SW 1271 (cell line): ENCODE measurements around the gene ZNF565.
"Not testable (repeated sequence)": the region's sequence is repeated elsewhere in the genome, so short reads cannot be mapped to it uniquely, and the experiment has no call there.

Experiments
- DNase-seq, 2 experiments: peaks; one replicate each; lab custom pipeline; 2025; lab: John Stamatoyannopoulos, UW

The ZNF565 gene

GRCh38 chr19:36210497-36210896 is 4.0 kb downstream of the ZNF565 start:
- no peak for DNase-seq

GRCh38 chr19:36209372-36209771 is 5.1 kb downstream of the ZNF565 start:
- DNase-seq: no peak

GRCh38 chr19:36207605-36208252 is 6.7 kb downstream of the ZNF565 start:
- DNase-seq: no peak

GRCh38 chr19:36203293-36203692 is 11.2 kb downstream of the ZNF565 start:
- no peak for DNase-seq

- DNase-seq: no peak
These were observed 12.8 kb downstream of the ZNF565 start for GRCh38 chr19:36201684-36202083.

- no peak for DNase-seq
These were observed 16.3 kb downstream of the ZNF565 start for GRCh38 chr19:36198119-36198518.

GRCh38 chr19:36196249-36196648 is 18.2 kb downstream of the ZNF565 start:
- no peak for DNase-seq

GRCh38 chr19:36186722-36187121 is 27.7 kb downstream of the ZNF565 start:
- DNase-seq: not testable (repeated sequence)

GRCh38 chr19:36183245-36183628 is 31.2 kb downstream of the ZNF565 start:
- no peak for DNase-seq

GRCh38 chr19:36182612-36183244 is 31.7 kb downstream of the ZNF565 start:
- DNase-seq: no peak

GRCh38 chr19:36179077-36179476 is 35.4 kb downstream of the ZNF565 start:
- not testable (repeated sequence) for DNase-seq

GRCh38 chr19:36173846-36174245 is 40.6 kb downstream of the ZNF565 start:
- not testable (repeated sequence) for DNase-seq

GRCh38 chr19:36172852-36173251 is 41.6 kb downstream of the ZNF565 start:
- DNase-seq: no peak

- DNase-seq: no peak
These were observed 45.2 kb downstream of the ZNF565 start for GRCh38 chr19:36169084-36169760.

- no peak for DNase-seq
These were observed 50.7 kb downstream of the ZNF565 start for GRCh38 chr19:36163813-36164212.

GRCh38 chr19:36160821-36161596 is 53.5 kb downstream of the ZNF565 start:
- DNase-seq: no peak

GRCh38 chr19:36153126-36153525 is 61.3 kb downstream of the ZNF565 start:
- DNase-seq: no peak

GRCh38 chr19:36152352-36153091 is 61.9 kb downstream of the ZNF565 start, which contains the start of gene COX7A1:
Gene COX7A1 (minus strand): TSS chr19:36152447. CDS start chr19:36152407, 40 bp downstream.
- no peak for DNase-seq

- DNase-seq: no peak
These were observed 62.5 kb downstream of the ZNF565 start for GRCh38 chr19:36152019-36152351.

- DNase-seq: no peak
These were observed 63.1 kb downstream of the ZNF565 start for GRCh38 chr19:36151144-36152018.

- no peak for DNase-seq
These were observed 63.9 kb downstream of the ZNF565 start for GRCh38 chr19:36150586-36150985.
